ENCODE results near the gene IFRD1.

The IFRD1 gene

GRCh38 chr7:112449902-112450806 is at the start of gene IFRD1:
IFRD1 (plus strand) TSS chr7:112450460; CDS start chr7:112450689, 229 bp downstream.
- peak; percentile 99 for DNase-seq (ENCODE audit: low spot score)

GRCh38 chr7:112404321-112404720 is 45.9 kb upstream of the IFRD1 start:
- no peak for DNase-seq (ENCODE audit: low spot score)

DNA sequence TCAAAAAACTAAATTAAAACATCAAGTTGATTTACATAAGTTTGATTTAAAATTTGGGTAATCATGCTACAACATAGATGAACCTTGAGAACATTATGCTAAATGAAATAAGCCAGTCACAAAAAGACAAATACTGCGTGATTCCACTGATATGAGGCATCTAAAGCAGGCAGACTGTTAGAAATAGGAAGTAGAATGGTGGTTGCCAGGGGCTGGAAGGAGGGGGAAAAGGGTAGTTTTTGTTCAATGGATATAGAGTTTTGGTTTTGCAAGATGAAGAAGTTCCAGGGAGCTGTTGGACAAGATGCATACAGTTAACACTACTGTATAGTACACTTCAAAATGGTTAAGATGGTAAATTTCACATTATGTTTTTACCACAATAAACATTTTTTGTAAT is 45.0 kb upstream of the IFRD1 start:
- DNase-seq (ENCODE audit: low spot score), result no peak

- no peak for DNase-seq (ENCODE audit: low spot score)
These were observed 43.0 kb upstream of the IFRD1 start for GRCh38 chr7:112407261-112407660.

GRCh38 chr7:112410092-112410491 is 40.2 kb upstream of the IFRD1 start:
- no peak for DNase-seq (ENCODE audit: low spot score)

DNA sequence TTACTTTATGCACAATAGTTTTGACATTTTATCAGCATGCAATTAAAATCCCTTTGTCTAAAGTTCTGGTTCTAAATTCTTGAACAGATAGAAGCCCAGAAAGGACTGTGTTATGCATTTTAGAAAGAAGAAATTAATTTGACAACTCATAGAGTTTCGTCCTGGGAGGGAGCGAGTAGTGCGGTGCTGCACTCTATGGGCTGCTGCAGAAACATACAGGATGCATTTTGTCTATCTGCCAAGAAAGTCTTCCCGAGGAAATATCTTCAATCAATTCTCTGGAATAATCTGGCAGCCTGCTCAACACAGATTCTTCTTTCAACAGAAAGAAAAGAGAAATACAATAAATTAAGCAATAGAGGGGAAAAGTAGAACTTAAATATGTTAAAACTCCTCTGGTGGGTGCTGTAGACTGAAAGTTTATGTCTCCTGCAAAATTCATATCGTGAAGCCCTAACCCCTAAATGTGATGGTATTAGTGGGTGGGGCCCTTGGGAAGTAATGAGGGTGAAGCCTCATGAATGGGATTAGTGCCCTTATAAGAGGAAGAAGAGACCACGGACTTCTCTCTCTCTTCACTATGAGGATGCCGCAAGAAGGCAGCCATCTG is 39.0 kb upstream of the IFRD1 start:
- peak; percentile 41 for DNase-seq (ENCODE audit: low spot score)

GRCh38 chr7:112414855-112415490 is 35.3 kb upstream of the IFRD1 start:
- peak; percentile 28 for DNase-seq (ENCODE audit: low spot score)

DNA sequence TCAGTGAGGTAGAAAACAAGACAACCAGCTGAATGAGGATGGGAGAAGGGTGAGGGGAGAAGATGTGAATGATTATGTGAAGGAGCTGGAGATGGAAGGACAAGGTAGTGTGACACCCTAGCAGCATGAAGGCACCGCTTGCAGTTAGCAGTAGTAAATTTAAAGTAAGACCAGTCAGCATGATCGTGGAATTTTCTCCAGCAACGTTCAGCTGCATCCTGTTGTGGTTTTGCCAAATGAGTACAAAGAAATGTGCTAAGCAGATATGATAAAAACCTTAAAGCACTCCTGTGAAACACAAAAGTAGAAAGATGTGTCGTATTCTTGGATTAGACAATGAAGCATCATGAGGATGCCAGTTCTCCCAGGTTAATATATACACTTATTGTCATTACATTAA is 34.1 kb upstream of the IFRD1 start:
- DNase-seq (ENCODE audit: low spot score), result no peak

GRCh38 chr7:112419543-112420130 is 30.6 kb upstream of the IFRD1 start:
- DNase-seq (ENCODE audit: low spot score), result no peak

GRCh38 chr7:112420236-112420861 is 29.9 kb upstream of the IFRD1 start:
- no peak for DNase-seq (ENCODE audit: low spot score)

GRCh38 chr7:112421666-112422486 is 28.4 kb upstream of the IFRD1 start:
- no peak for DNase-seq (ENCODE audit: low spot score)

- peak; percentile 39 for DNase-seq (ENCODE audit: low spot score)
These were observed 27.3 kb upstream of the IFRD1 start for GRCh38 chr7:112422842-112423496.

DNA sequence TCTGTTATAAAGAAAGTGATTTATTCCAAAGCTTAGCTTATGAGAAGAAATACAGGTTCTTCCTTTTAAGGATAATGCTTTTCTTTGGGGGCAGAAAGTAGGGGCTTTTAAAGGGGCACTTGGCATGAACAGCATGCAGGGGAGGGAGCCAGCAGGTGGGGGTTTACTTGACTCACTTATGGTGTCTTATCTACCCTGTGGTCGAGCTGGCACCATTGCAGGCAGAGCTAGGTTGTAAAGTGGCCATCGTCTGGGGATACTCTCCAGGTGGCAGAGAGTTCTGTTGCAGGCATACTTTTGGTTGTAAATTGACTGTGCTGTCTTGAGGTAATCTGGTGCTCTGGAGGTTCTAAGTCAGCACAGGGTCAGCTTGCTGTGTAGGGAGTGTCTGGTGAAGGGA is 26.3 kb upstream of the IFRD1 start:
- no peak for DNase-seq (ENCODE audit: low spot score)

GRCh38 chr7:112427984-112428383 is 22.3 kb upstream of the IFRD1 start:
- no peak for DNase-seq (ENCODE audit: low spot score)

- no peak for DNase-seq (ENCODE audit: low spot score)
These were observed 21.5 kb upstream of the IFRD1 start for GRCh38 chr7:112428715-112429114.

GRCh38 chr7:112430649-112431048 is 19.6 kb upstream of the IFRD1 start:
- no peak for DNase-seq (ENCODE audit: low spot score)

GRCh38 chr7:112431803-112432202 is 18.5 kb upstream of the IFRD1 start:
- no peak for DNase-seq (ENCODE audit: low spot score)

DNA sequence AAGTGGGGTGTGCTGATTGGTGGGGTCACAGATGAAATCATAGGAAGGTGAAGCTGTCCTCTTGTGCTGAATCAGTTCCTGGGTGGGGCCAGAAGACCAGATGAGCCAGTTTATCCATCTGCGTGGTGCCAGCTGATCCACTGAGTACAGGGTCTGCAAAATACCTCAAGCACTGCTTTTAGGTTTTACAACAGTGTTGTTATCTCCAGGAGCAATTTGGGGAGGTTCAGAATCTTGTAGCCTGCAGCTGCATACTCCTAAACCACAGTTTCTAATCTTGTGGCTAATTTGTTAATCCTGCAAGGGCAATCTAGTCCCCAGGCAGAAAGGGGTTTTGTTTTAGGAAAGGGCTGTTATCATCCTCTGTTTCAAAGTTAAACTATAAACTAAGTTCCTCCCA is 17.0 kb upstream of the IFRD1 start:
- no peak for DNase-seq (ENCODE audit: low spot score)

GRCh38 chr7:112437072-112437471 is 13.2 kb upstream of the IFRD1 start:
- DNase-seq (ENCODE audit: low spot score), result no peak

DNA sequence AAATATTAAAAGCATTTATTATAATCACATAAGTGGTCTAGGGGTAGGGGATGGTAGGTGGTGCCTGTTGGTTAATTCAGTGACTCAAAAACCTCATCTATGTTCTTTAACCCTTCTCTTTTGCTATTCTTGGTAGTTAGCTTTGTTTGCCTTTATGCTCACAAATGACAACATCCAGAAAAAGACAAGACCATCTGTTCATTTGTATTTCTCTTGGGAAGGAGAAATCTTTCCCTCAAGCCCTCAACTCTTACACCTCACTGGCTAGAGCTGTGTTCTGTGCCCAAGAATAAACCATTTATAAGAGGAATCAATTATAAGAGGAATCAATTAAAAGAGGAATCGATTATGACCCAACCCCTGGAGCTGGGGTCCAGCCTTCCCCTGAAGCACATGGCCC is 10.8 kb upstream of the IFRD1 start:
- no peak for DNase-seq (ENCODE audit: low spot score)

DNA sequence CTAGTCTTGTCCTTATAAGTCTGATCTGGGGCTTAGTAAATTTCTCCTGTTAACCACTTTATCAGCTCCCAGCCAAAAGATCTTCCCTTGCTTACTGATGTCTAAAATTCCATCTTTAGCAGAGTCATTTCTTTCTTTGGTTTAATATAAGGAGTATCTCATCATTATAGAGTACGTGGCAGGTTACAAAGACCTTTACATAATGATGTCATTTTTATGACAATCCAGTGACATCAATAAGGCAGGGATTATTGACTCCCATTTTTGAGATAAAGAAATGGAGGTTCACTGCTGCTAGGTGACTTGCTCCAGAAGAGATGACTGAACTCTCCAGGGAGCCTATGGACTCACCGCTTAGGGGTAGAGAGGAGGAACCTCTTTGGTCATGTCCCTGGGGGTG is 8.1 kb upstream of the IFRD1 start:
- DNase-seq (ENCODE audit: low spot score), result no peak
